ENCODE data around the gene FRMD4A.

The FRMD4A gene

GRCh38 chr10:14330388-14331061 is at the start of gene FRMD4A:
TSS of gene FRMD4A (minus strand) at chr10:14330924.
- no peak for DNase-seq

- no peak for DNase-seq
These were observed 49.0 kb upstream of the FRMD4A start for GRCh38 chr10:14379556-14380280.

GRCh38 chr10:14378387-14378960 is 47.8 kb upstream of the FRMD4A start:
- DNase-seq: no peak

GRCh38 chr10:14377591-14378175 is 47.0 kb upstream of the FRMD4A start:
- no peak for DNase-seq

- no peak for DNase-seq
These were observed 44.2 kb upstream of the FRMD4A start for GRCh38 chr10:14374745-14375445.

GRCh38 chr10:14372606-14373005 is 41.9 kb upstream of the FRMD4A start:
- DNase-seq: no peak

- no peak for DNase-seq
These were observed 40.9 kb upstream of the FRMD4A start for GRCh38 chr10:14371581-14371980.

- no peak for DNase-seq
These were observed 40.2 kb upstream of the FRMD4A start for GRCh38 chr10:14370894-14371293.

GRCh38 chr10:14369906-14370305 is 39.2 kb upstream of the FRMD4A start:
- no peak for DNase-seq

- DNase-seq: no peak
These were observed 36.0 kb upstream of the FRMD4A start for GRCh38 chr10:14366760-14367159.

GRCh38 chr10:14365266-14365665 is 34.5 kb upstream of the FRMD4A start:
- no peak for DNase-seq

- no peak for DNase-seq
These were observed 31.4 kb upstream of the FRMD4A start for GRCh38 chr10:14362104-14362503.

- no peak for DNase-seq
These were observed 30.2 kb upstream of the FRMD4A start for GRCh38 chr10:14360961-14361360.

- no peak for DNase-seq
These were observed 29.8 kb upstream of the FRMD4A start for GRCh38 chr10:14360515-14360914.

- no peak for DNase-seq
These were observed 28.3 kb upstream of the FRMD4A start for GRCh38 chr10:14358886-14359573.

- DNase-seq: no peak
These were observed 26.2 kb upstream of the FRMD4A start for GRCh38 chr10:14356921-14357320.

GRCh38 chr10:14355750-14356149 is 25.0 kb upstream of the FRMD4A start:
- DNase-seq: no peak

GRCh38 chr10:14353291-14353913 is 22.7 kb upstream of the FRMD4A start:
- DNase-seq: no peak

- DNase-seq: no peak
These were observed 19.3 kb upstream of the FRMD4A start for GRCh38 chr10:14350006-14350405.

- no peak for DNase-seq
These were observed 18.4 kb upstream of the FRMD4A start for GRCh38 chr10:14349081-14349480.

GRCh38 chr10:14345262-14345661 is 14.5 kb upstream of the FRMD4A start:
- DNase-seq: no peak
